GM10248 (cell line): ENCODE measurements around the gene DOK5.
A peak's percentile ranks its signal among the peaks of the same experiment; 100 is the strongest.

Source experiments
- CTCF ChIA-PET: fragments of 300-600 bp; sonication (Branson Sonifier 250); formaldehyde crosslinking; extraction: SDS; loops from one replicate; lab custom pipeline; 2021; ENCODE audit warnings: antibody characterized with exemption; lab: Yijun Ruan, JAX
- POLR2A ChIA-PET: fragments of 350-650 bp; sonication (Branson Sonifier 250); formaldehyde crosslinking; extraction: SDS; loops from one replicate; lab custom pipeline; 2020; ENCODE audit warnings: antibody characterized with exemption; lab: Yijun Ruan, JAX
- DNase-seq: peaks from one replicate; pipeline ENCODE4 v3.0.0; 2012; ENCODE audit errors: extremely low spot score
- CTCF ChIP-seq: IDR thresholded peaks from 2 replicates; pipeline ENCODE4 v1.5.1; 2012; ENCODE audit warnings: mild to moderate bottlenecking, low read depth; ENCODE audit errors: extremely low read depth, missing control alignments, control extremely low read depth

DOK5 gene

GRCh38 chr20:54601831-54602515, 126.6 kb downstream of the DOK5 start:
- POLR2A ChIA-PET: no interaction called here

GRCh38 chr20:54605319-54605718, 129.9 kb downstream of the DOK5 start:
- POLR2A ChIA-PET: no interaction called here
- no peak for DNase-seq
- TF ChIP-seq CTCF: no peak
- CTCF ChIA-PET: interaction anchor here (1.2 kb wide), 1 partner anchor 26 kb away, joined by 3 read pairs; no protein-coding TSS in a partner anchor

More at GRCh38 chr20:54601831-54602515, 126.6 kb downstream of the DOK5 start:
- CTCF ChIA-PET: no interaction called here
- DNase-seq: no peak
- no peak for TF ChIP-seq CTCF

GRCh38 chr20:54606380-54606779, 131.0 kb downstream of the DOK5 start:
- peak; percentile 18 for DNase-seq
- POLR2A ChIA-PET: no interaction called here
- CTCF ChIA-PET: interaction anchor here (0.7 to 1.2 kb wide), 3 partner anchors 9 to 25 kb away, joined by 3 read pairs; no protein-coding TSS in a partner anchor
- TF ChIP-seq CTCF: no peak

GRCh38 chr20:54608039-54608745, 132.8 kb downstream of the DOK5 start:
- no peak for DNase-seq
- CTCF ChIA-PET: no interaction called here
- POLR2A ChIA-PET: no interaction called here
- TF ChIP-seq CTCF: no peak

- TF ChIP-seq CTCF: no peak
- POLR2A ChIA-PET: no interaction called here
- DNase-seq: no peak
- CTCF ChIA-PET: no interaction called here
Measured at GRCh38 chr20:54608943-54609342, 133.6 kb downstream of the DOK5 start.

- ChIA-PET CTCF (no interaction called here), POLR2A (no interaction called here)
- TF ChIP-seq CTCF: no peak
- DNase-seq: no peak
Measured at GRCh38 chr20:54611708-54612412, 136.5 kb downstream of the DOK5 start.
